ENCODE data around the gene ZFHX2.

The ZFHX2 gene

DNA sequence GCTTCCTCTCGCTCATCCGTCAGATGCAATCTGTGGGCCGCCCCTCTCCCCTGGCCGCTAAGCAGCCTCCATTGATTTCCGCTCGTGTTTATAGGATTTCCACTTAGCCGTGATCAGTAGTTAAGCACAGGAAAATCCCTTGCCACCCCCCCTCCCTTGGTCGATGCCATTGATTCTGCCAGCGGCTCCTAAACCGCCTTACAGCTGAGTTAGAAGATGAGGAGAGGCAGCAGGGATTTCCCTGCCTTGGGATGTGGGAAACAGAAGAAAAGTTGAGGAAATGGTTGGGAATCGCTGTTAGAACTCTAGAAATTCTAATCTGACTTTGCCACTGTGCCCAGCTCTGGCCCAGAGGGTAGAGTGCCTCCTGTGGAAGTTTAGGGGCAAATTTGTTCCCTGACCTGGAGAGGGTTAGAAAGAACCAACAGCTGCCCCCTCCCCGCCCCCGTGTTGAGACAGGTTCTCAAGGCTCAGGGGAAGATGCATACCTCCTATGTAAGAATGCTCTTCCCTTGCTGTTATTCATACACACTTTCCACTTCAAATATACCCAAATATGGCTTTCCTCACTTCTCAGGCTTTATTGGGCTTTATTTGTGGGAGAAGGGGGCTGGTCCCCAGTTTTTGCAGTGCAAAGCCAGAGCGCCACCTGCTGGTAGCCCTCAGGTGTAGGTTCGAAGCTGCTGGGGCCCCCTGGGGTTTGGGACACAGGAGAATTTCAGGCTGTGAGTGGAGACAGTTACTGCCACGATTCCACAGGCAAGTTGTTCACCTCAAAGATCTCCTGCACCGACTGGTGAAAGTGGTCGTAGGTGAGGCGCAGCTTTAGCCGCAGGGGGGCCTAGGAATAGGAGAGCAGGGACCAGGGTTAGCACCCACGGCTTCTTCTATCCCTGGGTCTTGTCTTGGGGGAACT is 7.7 kb upstream of the ZFHX2 start:
- DNase-seq = peak; percentile 25 to 58 (median 46)

DNA sequence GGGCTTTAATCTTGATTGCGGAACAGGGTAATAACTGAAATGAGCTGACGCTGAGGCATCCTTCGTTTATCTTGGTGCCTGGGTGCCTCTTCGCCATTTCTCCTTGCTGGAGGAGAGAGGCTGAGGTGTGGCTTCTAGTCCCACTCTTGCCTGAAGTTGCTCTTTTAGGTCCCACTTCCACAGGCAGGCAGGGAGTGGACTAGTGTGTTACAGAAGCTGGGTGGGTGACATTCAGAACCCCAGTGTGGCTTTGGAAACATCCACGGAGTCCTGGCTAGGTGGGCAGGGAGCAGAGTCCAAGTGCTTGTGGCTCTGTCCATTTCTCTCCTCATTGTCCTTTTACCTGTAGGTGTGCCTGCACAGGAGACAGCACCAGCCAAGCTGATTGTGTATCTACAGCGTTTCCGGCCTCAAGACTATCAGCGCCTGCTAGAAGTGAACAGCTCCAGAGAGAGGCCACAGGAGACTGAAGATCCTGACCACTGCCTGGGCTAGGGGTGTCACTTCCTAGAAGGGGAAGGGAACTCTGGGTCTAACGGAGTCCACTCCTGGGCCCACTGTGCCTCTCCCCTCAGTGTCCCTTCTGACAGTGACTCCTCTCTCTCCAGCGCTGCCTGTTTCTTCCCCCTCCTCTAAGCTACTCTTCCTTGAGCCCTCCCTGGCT is 6.9 kb upstream of the ZFHX2 start:
- no peak for DNase-seq

DNA sequence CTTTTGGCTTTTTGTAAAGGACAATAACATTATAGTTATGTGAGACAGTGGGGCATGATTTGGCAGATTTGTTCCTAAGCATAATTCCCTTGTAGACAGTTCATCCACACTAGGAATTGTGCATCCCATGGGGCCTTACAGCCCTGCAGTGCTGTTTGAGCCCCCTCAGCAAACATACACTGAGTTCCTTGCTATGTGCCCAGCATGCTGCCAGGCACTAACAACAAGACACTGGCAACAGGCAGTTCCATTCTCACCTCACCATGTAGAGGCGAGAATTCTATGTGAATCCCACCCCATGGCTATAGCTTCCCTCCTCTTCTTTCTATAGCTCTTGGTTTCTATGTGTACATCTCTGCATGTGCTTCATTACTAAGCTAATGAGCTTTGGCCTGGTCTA is 6.4 kb upstream of the ZFHX2 start:
- DNase-seq = no peak

DNA sequence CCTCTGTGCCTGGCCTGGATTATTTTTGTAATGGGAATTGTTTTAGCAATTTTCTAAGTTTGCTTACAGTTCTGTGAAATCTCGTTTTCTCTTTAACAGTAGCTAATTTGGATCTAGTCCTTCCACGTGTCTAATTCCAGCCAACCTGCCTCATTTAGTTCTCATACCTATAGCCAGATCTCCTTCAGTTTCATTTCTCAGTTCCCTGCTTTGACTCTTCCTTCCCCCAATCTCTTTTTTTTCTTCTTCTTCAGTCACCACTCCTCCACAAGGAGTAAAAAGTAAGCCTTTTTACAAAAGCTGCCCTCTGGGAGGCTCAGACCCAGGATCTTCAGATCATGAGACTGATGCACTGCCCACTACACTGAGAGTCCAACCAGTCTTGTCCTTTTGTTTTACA is 6.0 kb upstream of the ZFHX2 start:
- no peak for DNase-seq

DNA sequence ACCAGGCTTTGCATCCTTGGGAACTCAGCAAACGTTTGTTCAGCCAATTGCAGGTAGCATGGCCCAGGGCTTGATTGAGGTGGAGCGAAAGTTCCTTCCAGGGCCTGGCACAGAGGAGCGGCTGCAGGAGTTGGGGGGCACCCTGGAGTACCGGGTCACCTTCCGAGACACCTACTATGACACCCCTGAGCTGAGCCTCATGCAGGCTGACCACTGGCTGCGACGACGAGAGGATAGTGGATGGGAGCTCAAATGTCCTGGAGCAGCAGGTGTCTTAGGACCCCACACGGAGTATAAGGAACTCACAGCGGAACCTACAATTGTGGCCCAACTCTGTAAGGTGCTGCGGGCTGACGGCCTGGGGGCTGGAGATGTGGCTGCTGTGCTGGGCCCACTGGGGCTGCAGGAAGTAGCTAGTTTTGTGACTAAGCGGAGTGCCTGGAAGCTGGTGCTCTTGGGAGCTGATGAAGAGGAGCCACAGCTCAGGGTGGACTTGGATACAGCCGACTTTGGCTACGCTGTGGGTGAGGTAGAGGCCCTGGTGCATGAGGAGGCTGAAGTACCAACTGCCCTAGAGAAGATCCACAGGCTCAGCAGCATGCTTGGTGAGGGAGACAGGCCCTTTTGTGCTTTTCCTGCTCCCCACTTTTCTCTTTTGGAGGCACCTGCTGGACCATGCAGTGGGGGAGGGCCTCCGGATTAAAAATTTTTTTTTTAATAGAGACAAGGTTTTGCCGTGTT is 5.3 kb upstream of the ZFHX2 start:
- no peak for DNase-seq

DNA sequence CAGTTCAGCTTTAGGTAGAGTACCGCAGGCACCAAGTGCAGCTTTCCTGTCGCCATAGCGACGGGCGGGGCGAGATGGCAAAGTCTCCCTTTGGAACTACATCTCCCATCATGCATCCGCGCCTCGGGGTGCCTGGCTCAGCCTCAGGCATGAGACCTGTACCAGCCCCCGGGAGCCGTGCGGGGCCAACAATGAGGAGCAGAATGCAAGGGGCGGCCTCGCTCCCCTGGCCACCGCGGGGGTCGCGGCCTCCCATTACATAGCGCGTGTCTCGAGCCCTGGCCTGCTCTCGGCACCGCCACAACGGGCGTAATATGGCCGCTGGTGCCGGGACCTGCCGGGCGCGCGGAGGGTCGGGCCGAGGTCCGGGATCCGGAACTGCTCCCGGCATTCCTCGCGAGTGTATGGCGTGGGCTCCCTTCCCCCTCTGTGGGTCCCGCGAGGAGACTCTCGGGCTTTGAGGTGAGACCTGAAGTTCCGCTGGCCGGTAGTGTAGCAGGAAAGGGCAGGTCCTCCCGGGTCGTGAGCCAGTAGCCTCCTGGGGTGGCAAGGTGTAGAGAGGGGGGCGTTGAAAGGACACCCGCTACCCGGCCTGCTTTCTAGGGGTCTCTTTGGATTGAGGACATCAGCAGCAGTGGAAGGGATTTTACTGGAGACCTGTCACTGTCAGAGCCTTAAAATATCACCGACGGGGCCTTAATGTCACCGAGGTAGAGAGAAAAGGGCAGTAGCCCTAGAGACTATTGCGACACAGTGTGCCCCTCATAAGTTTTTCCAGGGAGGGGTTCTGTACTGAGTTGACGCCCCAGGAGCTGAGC is 4.5 kb upstream of the ZFHX2 start, which contains the start of gene THTPA:
Gene THTPA, plus strand, starts transcription at position 390 of the 818 bp plus-strand sequence. CDS start 487 bp downstream, outside the sequence.
- peak; percentile 77 to 87 (median 82) for DNase-seq

DNA sequence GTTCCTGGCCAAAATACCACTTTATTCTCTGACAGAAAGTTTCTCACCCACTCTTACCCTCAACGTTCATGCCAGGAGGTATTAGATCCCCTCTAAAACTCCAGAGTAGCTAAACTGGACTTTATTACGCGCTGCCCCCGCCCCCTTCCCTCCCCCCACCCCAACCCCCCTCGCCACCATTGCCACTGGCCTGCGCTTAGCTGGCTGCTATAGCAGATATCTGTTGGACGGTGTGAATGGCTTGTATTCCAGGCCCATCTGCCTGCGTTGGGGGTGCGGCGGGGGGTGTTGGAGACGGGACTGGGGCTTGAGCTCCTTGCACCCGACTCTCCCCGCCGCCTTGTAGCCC is 3.9 kb upstream of the ZFHX2 start:
- DNase-seq = no peak

DNA sequence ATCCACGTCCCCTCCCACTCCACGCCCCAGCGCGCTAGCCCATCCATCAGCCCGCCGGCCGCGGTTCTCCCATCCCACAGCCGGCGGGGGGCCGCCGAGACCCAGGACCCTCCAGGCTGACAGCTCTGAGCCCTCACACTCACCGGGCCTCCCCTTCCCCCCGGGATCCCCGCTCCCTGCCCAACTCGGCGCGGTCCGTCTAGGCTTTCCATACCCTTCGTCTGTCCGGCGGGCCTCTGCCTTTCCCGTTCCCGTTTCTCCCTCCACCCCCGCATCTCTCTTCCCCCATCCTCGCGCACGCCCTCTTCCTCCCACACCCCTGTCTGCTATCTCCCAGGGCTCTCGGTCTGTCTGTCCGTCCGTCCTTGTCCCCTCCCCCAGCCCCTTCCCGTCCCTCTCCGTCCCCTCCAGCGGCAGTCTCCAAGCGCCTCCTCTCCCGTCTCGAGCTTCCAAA is 726 bp downstream of the ZFHX2 start:
- no peak for DNase-seq

DNA sequence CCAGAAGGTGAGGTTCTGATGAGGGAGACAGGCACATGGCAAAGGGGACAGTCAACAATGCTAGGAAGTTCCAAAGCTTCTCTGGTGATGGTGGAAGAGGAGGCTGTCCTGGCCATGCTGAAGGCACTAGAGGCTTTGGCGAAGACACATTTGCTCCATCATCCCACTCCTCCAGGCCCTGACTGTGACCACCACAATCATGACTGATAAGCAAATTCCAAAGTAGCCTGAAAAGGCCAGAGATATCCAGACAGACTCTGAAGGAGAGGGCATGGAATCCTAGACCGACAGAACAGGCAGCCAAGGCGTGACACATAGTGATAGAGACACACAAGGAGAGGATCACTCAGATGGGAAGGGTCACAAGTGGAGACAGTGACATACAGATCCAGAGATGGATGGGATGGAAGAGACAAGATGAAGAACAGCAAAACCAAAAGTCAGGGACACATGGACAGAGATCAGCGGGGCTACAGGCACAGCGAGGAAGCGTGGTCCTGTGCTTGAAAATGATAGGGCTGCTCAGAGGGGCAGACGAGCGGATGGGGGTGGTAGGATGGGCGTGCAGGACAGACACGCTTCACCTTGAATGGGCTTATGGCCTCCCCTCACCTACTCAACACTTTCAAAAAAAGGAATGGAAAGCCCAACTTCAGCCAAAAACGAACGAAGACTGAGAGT is 1.3 kb downstream of the ZFHX2 start:
- no peak for DNase-seq

DNA sequence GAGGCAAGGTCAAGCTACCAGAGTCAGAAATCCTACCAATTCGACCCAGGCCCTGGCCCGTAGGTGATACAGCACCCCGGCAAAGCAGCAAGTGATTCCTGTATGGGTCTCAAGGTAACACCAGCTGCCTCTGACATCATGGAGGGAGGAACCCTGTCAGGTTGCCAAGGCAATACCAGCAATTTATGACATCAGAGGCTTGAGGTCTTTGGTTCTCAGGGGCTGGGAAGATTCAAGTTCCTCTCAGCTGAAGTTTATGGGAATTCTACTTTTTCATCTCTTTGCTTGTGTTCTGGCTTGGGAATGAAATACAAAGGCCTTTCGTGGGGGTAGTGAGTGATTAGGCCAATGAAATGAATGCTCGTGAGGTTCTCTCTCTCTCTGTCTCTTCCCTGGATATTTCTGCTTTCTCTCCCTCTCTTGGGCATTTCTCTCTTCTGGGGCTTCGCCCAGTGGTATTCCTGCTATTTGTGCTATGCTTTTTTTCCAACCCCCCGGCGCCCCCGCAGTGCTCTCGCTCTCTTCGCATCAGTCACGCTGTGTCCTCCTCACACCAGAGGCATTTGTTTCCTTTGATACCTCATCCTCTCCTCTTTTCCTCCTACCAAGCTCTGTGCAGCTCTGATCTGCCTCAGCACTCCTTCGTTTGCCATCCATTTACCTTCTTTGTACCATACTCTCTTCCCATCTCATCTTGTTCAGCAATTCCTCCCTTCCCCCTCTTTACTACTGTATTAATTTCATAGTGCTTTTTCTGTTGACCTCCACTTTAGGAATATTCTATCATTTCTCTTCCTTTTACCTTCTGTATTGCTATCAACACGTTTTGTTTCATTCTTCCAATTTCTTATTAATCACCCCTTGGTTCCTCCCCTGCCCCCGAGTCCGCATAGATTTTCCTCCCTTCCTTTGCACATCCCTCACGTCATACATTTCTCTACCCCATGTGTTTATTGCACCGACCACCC is 2.9 kb downstream of the ZFHX2 start:
- no peak for DNase-seq

DNA sequence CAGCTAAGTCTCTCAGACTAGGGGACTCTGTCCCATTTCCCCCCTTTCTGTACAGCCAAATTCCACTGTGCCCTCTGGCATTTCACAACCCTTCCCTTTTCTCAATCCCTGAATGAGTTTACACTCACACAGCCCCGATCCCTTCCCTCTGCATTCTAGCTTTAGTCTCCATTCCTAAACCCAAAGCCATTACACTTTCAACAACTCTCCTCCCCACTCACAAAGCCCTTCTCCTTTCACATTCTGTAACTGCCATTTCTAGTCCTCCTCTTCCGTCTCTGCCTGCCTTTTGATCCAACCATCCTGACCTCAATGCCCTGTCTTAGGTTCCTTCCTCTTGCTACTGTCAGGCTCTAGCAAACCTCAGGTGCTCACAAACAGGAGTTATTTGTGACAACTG is 3.6 kb downstream of the ZFHX2 start:
- DNase-seq = no peak

DNA sequence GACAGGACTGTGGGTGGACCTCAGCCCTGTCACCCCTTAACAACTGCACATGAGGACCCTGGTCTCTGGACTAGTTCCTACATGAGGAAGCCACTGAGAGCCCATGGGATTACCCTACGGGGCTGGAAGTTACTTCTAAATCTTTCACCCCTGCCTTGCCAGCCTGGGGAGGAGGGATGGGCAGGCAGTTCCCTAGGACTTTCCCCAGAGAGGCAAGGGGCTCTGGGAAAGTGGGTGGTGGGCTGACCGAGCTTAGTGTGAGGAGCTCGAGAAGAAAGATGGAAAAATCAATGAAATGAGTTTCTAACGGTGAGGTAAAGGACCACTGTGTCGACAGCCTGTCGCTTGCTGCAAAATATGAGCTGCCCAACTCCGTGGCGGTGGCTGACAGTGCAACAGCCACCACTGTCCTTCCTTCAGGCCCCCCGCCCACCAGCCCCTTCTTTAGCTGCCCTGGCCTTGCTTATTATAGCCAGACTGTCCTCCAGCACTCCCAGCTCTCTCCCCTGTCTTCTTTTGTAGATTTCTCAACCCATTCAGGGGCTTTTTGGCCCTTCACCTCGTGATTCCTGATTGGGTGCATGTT is 5.0 kb downstream of the ZFHX2 start:
- DNase-seq = no peak

DNA sequence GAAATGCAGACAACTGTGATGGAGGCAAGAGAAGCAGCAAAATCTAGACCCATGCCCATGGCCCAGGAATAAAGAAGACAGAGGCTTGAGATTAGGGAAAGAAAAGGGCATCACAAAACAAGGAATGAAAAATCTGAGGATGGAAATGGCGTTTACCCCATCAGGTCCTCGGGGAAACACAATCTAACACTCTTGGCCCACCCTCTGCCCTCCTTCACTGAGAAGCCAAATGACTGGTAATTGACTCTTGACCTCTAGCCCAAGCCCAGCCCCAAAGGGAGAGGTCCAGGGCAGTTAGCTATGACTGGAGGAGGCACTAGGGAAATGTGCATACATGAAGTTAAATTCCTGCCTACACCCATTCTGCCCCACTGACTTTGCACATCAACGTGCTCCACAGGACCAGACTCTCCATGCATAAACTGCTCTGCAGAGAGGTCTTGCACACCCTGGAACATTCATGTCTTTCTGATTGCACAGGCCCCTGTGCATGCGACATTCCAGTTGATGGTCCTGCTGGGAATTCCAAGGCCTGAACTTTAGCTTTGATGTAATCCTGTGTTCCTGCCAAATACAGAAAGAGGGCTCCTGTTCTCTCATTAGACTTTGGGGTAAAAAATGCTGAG is 5.7 kb downstream of the ZFHX2 start:
- no peak for DNase-seq

DNA sequence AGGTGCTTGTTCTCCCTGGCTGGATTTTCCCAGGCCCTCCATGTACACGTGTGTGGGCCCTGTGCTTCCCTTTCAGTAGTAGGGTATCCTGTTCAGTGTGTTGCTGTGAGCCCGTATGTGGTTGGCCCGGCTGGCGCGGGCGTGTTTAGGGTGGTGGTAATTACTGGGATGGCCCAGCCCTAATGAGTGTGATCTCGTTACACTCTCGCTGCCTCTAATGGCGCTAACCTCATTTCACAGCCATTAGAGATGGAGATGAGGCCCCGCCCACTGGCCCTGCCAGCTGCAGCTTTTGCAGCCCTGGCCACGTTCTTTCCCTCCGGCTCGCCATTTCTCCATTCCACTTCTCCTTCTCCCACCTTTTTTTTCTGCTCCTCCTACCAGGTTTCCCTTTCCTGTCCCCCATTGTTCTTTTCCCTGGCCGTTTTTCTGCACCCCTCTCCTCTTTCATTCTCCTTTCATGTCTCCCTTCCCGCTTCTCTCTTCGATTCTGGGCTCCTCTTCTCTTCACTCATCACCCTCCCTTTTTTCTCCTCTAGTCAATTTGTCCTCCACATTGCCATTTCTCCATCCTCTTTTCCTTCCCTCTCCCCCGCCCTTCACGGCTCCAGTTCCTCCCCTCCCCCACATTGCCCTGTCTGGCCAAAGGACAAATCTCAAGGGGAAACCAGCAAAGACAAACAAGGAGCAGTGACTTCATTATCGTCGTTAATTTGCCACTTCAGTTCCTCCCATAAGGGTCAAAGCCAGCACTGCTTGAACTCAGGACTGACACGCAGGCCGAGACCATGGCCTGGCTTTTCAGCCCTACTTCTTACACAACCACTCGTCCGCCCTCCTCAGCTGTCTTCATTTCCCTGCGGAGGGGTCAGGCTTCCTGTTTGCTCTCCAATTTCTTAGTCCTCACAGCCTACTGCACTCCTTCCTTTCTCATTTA is 6.8 kb downstream of the ZFHX2 start:
- DNase-seq = no peak

DNA sequence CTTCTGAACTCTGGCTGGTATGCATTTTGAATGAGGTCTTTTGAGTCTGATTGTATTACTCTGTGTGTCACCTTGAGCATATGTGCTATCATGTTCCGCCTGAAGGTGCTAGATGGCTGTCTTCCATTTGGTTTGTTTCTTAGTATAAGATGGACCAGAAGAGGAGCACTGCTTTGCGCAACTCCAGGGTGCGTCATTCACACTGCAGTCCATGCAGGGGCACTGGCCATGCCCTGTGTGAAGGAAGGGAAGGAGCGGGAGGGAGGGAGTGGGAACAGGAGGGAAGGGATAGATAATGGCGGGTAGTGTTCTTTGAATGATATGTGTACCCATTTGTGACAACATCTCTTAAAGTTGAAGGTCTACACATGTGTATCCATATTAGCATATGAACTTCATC is 8.2 kb downstream of the ZFHX2 start:
- no peak for DNase-seq

DNA sequence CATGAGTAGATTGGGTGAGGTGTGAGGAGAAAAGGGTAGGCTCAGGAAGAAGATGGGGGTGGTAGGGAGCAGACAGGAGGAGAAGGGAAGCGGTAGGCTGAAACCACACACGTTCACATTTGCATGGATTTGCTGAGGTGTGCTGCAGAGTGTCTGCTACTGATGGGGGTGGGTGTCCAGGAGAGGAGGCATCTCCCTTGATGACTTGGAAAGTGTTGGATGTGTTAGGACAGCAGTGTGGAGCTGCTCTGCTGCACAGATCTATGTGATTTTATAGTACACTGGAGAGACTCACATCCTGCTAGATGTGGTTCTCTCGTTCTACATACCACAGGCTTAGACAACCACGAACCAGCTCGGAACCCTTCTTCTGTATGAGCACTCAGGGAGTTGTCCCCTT is 9.3 kb downstream of the ZFHX2 start:
- DNase-seq = no peak

DNA sequence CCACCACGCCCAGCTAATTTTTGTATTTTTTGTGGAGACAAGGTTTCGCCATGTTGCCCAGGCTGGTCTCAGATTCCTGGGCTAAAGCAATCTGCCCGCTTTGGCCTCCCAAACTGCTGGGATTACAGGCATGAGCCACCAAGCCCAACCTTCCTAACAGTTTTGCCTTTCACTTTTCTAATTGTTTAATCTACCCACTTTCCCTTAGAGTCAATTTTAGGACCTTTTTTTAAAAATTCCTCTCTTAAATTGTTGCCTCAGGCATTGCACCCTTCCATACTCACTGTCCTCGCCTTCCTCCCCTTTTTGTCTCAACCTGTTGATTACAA is 11.5 kb downstream of the ZFHX2 start:
- no peak for DNase-seq

DNA sequence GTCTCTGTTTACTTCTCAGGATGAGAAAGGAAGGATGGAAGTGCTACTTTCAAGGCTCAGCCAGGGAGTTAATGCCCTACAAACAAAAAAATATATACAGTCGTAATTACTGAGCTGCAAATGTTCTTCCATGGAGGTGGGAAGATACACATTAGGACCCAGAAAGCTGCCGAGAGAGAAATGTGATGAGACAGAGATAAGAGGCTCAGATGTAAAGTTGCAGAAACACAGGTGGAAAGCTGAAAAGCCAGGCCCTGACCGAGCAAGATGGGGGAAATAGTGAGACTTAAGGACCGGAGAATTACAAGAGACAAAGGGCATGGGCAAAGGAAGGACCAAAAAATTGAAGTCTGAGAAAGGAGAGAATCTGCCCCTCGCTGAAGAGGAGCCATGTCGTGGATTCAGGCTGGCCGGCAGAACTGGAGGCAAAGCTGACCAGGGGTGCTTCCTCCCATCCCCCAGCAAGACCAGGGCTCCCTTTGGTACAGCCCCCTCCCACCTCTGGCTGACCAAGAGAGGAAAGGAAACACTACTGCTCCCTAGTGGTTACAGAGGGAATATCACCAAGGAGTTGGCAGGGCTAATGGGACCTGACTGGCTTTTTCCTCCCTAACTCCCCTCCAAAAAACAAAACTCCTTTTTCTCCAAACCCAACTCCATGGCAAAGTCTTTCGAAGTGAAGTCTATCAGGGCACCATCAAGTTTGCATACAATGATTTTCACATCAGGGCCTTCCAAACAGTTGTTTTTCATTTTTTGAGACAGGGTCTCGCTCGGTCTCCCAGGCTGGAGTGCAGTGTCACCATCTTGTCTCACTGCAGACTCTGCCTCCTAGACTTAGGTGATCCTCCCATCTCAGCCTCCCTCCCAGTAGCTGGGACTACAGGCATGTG is 12.1 kb downstream of the ZFHX2 start:
- no peak for DNase-seq

All from activated CD4-positive, CD25-positive, alpha-beta regulatory T cell (primary cell).